Caco-2 (cell line): Measurements from ENCODE around the gene ZNF175. TPM values are rescaled to one million over a fixed set of nuclear protein-coding genes. Genes with fewer than 3 reads are reported as not detected.

Source experiments
- BruUV-seq: library from RNA; stranded (reverse); fragments of 400-500 nt; replicated peaks from 2 replicates; lab custom pipeline; 2021; lab: Mats Ljungman, UMichigan
- CTCF ChIA-PET: fragments of 300-600 bp; sonication (Branson Sonifier 250); formaldehyde crosslinking; loops from one replicate; lab custom pipeline; 2022; ENCODE audit warnings: antibody characterized with exemption; lab: Charles Lee
- POLR2A ChIA-PET: fragments of 300-600 bp; sonication (Branson Sonifier 250); formaldehyde crosslinking; loops from one replicate; lab custom pipeline; 2022; ENCODE audit warnings: antibody characterized with exemption; lab: Charles Lee
- DNase-seq, 2 experiments: peaks; one replicate each; pipeline versions ENCODE4 v3.0.0 to v3.0.0-alpha.2; 2020 to 2022
- H3K27me3 ChIP-seq: replicated peaks from 2 replicates; pipeline ENCODE4 v1.6.0; 2011; ENCODE audit warnings: low read length; ENCODE audit not compliant: control insufficient read depth, insufficient read depth
- H3K36me3 ChIP-seq: 2 replicates; pipeline ENCODE4 v1.5.1; 2011; ENCODE audit warnings: low read length; ENCODE audit not compliant: control insufficient read depth, insufficient read depth
- H3K4me1 ChIP-seq: fragments of 250-450 bp; sonication (Bioruptor Pico); 2 replicates; pipeline ENCODE4 v1.5.1; 2020; ENCODE audit warnings: mild to moderate bottlenecking
- H3K4me3 ChIP-seq: 2 replicates; pipeline ENCODE4 v1.5.1; 2011; ENCODE audit warnings: low read depth, mild to moderate bottlenecking, control low read depth, low read length
- H3K9me3 ChIP-seq: fragments of 250-450 bp; sonication (Bioruptor Pico); 2 replicates; pipeline ENCODE4 v1.5.1; 2020; ENCODE audit warnings: mild to moderate bottlenecking, moderate library complexity
- H3K27ac Mint-ChIP-seq: one replicate; pipeline ENCODE4 v1.8.0; 2022; ENCODE audit warnings: mixed read lengths; ENCODE audit not compliant: unreplicated experiment
- H3K27me3 Mint-ChIP-seq: one replicate; pipeline ENCODE4 v1.8.0; 2022; ENCODE audit warnings: mixed read lengths; ENCODE audit not compliant: insufficient read depth, unreplicated experiment
- H3K36me3 Mint-ChIP-seq: one replicate; pipeline ENCODE4 v1.8.0; 2022; ENCODE audit warnings: mild to moderate bottlenecking, mixed read lengths; ENCODE audit not compliant: insufficient read depth, unreplicated experiment
- H3K4me1 Mint-ChIP-seq: one replicate; pipeline ENCODE4 v1.8.0; 2022; ENCODE audit warnings: low read depth, mixed read lengths; ENCODE audit not compliant: unreplicated experiment
- H3K4me3 Mint-ChIP-seq: one replicate; pipeline ENCODE4 v1.8.0; 2022; ENCODE audit warnings: mild to moderate bottlenecking, moderate library complexity, mixed read lengths; ENCODE audit not compliant: unreplicated experiment
- H3K9me3 Mint-ChIP-seq: one replicate; pipeline ENCODE4 v1.8.0; 2022; ENCODE audit warnings: mixed read lengths; ENCODE audit not compliant: unreplicated experiment
- intact Hi-C: fragments of 100-400 bp; cut with micrococcal nuclease; formaldehyde crosslinking; loops from one replicate; pipeline ENCODE4 v1.10.0; 2022; ENCODE audit not compliant: unreplicated experiment
- total RNA-seq: library from RNA; stranded (reverse); gene quantifications from 2 replicates; pipeline ENCODE4 v1.2.3, GENCODE V29; 2022
- TF ChIP-seq, protein P1 (sequence below), 2 experiments: fragments of 200-600 bp in 1 of 2; IDR thresholded peaks; 1 replicate in 1 of 2; 2 replicates in 1 of 2; pipeline versions ENCODE4 v1.5.1 to v1.8.0; 2011 to 2022; ENCODE audit warnings: antibody characterized with exemption in 1 of 2, control low read depth in 1 of 2, inconsistent platforms in 1 of 2, low read depth in 1 of 2, low read length in 1 of 2, mild to moderate bottlenecking in 1 of 2, moderate library complexity in 1 of 2; ENCODE audit not compliant: insufficient read depth in 1 of 2, severe bottlenecking in 1 of 2, unreplicated experiment in 1 of 2

ZNF175 gene
- total RNA-seq, 1 experiment from 2014 or later, result 8.7 TPM

DNA sequence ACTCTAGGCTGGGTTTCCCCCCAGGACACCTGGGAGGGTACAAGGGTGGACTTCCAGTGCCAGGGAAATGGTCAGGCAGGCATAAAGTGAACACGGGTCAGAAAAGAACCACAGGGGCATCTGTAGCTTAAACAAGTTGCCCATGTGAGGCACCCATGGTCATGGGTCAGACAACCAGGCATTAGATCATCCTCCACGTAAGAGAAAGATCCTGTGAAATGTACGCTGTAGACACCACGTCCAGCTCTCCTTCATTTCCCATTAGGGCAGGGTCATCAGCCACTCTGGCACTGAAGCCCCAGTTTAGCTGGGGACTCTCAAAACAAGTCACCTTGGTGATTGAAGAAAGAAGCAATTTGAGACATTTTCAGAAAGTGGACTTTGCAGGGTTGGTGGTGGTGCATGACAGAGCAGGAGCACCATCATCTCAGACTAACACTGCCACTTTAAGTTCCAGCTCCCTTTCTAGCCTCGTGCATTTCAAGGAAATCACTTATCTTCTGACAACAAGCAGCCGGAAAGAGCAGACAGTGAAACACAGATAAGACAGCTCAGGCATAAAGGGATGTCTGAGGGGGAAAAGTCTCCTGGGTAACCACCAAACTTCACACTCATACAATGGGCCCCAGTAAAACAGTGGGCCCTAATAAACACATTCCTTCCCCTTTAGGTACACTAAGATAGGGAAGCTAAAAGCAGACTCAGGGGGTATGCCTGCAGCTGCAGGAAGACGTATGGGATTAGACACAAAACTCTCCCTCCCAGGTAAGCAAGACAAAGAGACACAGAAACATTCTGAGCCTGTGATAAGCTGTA is 23.5 kb upstream of the ZNF175 start:
- no TSS peak for BruUV-seq

DNA sequence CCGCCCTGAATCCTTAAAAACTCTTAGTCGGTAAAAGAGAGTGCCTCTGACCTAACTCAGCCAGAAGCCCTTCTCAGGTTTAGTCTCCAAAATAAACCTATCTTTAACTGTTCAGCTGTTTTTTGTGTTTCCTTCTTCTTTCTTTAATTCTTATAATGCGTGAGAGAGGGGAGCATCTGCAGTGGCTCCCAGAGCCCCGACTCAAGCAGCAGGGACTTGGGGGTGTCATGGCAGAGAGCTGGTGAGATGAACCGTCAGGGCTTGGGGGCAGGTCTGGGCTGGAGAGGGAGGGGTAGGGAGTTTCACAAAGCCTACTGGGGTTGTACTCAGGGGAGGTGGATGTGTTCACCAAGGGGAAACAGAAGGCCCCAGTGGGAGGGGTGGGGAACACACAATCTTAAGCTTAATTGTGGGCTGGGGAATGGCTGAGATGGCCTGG is 22.9 kb upstream of the ZNF175 start:
- POLR2A ChIA-PET, result no interaction called here
- H3K36me3 Mint-ChIP-seq, result no peaks in the 10 kb centered on the region
- H3K9me3 Mint-ChIP-seq, result no peaks in the 10 kb centered on the region
- H3K9me3 ChIP-seq, result no peaks in the 10 kb centered on the region
- intact Hi-C loops, result no loop called here
- DNase-seq, result no peak
- H3K27me3 ChIP-seq, result no peaks in the 10 kb centered on the region
- no peak overlapping the region for H3K4me3 ChIP-seq
- TF ChIP-seq, protein P1, sequence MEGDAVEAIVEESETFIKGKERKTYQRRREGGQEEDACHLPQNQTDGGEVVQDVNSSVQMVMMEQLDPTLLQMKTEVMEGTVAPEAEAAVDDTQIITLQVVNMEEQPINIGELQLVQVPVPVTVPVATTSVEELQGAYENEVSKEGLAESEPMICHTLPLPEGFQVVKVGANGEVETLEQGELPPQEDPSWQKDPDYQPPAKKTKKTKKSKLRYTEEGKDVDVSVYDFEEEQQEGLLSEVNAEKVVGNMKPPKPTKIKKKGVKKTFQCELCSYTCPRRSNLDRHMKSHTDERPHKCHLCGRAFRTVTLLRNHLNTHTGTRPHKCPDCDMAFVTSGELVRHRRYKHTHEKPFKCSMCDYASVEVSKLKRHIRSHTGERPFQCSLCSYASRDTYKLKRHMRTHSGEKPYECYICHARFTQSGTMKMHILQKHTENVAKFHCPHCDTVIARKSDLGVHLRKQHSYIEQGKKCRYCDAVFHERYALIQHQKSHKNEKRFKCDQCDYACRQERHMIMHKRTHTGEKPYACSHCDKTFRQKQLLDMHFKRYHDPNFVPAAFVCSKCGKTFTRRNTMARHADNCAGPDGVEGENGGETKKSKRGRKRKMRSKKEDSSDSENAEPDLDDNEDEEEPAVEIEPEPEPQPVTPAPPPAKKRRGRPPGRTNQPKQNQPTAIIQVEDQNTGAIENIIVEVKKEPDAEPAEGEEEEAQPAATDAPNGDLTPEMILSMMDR (IDR thresholded peaks at IDR 0.05; ENCODE audit: insufficient read depth in 1 of 2, low read depth in 1 of 2, low read length in 1 of 2, severe bottlenecking in 1 of 2, unreplicated experiment in 1 of 2), result no peak
- CTCF ChIA-PET, result no interaction called here
- no TSS peak for BruUV-seq
- peak overlapping the region; percentile 54 for H3K27ac Mint-ChIP-seq
- H3K27me3 Mint-ChIP-seq, result no peaks in the 10 kb centered on the region
- no peak overlapping the region for H3K4me3 Mint-ChIP-seq
- H3K36me3 ChIP-seq, result no peaks in the 10 kb centered on the region
- H3K4me1 Mint-ChIP-seq, result peaks cover 29% of the 10 kb centered on the region
- peaks cover 29% of the 10 kb centered on the region for H3K4me1 ChIP-seq

More for the DNA sequence above, 23.5 kb upstream of the ZNF175 start:
- Mint-ChIP-seq H3K36me3 (no peaks in the 10 kb centered on the region), H3K4me3 (no peak overlapping the region), H3K27ac (peak overlapping the region; percentile 54), H3K9me3 (no peaks in the 10 kb centered on the region), H3K27me3 (no peaks in the 10 kb centered on the region), H3K4me1 (peaks cover 29% of the 10 kb centered on the region)
- H3K4me3 ChIP-seq, result no peak overlapping the region
- TF ChIP-seq, protein P1 (IDR thresholded peaks at IDR 0.05; ENCODE audit: insufficient read depth in 1 of 2, low read depth in 1 of 2, low read length in 1 of 2, severe bottlenecking in 1 of 2, unreplicated experiment in 1 of 2), result no peak
- DNase-seq, result peak; percentile 32 to 65
- no peaks in the 10 kb centered on the region for H3K27me3 ChIP-seq
- ChIA-PET CTCF (interaction anchor here (0.7 kb wide), 1 partner anchor 109 kb away, joined by 3 read pairs; no protein-coding TSS in a partner anchor), POLR2A (no interaction called here)
- H3K4me1 ChIP-seq, result peaks cover 29% of the 10 kb centered on the region
- H3K36me3 ChIP-seq, result no peaks in the 10 kb centered on the region
- no peaks in the 10 kb centered on the region for H3K9me3 ChIP-seq
- intact Hi-C loops, result no loop called here

DNA sequence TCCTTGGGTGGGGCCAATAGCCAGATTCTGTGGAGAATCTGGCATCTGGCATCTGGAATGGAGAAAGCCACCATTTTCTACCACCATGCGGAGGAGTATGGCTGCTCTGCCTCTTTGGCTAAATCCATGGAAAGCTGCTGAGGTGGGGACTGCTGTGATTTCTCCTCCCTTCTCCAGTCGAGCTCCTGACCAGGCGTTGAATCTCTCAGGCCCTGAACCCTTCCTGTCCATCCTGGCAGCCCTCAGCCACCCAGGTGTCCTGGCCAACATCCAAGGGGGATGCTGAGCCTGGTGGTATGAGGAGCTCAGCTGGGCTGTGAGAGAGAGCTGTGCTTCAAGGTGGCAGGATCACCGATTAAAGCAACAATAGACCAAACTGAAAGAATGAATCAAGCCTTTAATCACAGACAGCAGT is 22.2 kb upstream of the ZNF175 start:
- Mint-ChIP-seq H3K36me3 (no peaks in the 10 kb centered on the region), H3K27ac (no peak overlapping the region), H3K4me1 (peaks cover 29% of the 10 kb centered on the region), H3K9me3 (no peaks in the 10 kb centered on the region), H3K27me3 (no peaks in the 10 kb centered on the region), H3K4me3 (no peak overlapping the region)
- BruUV-seq, result no TSS peak
- Histone ChIP-seq H3K36me3 (no peaks in the 10 kb centered on the region), H3K9me3 (peaks cover 5% of the 10 kb centered on the region; the same call in 1 of the 2 replicates), H3K4me3 (no peak overlapping the region), H3K4me1 (peaks cover 29% of the 10 kb centered on the region), H3K27me3 (no peaks in the 10 kb centered on the region)
- TF ChIP-seq, protein P1 (IDR thresholded peaks at IDR 0.05; ENCODE audit: insufficient read depth in 1 of 2, low read depth in 1 of 2, low read length in 1 of 2, severe bottlenecking in 1 of 2, unreplicated experiment in 1 of 2), result no peak
- DNase-seq, result no peak
- ChIA-PET CTCF (no interaction called here), POLR2A (no interaction called here)
- intact Hi-C loops, result no loop called here
